SKM-1 treated with dmso at 0.1 percent for 144 hours (cell line): ENCODE data around the gene KMT2D.
A peak's percentile ranks its signal among the peaks of the same experiment; 100 is the strongest.

Experiments
- DNase-seq: peaks from one replicate; lab custom pipeline; 2025; ENCODE audit not compliant: unreplicated experiment; lab: John Stamatoyannopoulos, UW

The KMT2D gene

GRCh38 chr12:49060237-49061156, at the start of gene KMT2D:
TSS of gene KMT2D (minus strand) at chr12:49060794. CDS start at chr12:49055324, 5,470 bp downstream.
- DNase-seq: peak; percentile 58

GRCh38 chr12:49109641-49110463, 49.3 kb upstream of the KMT2D start:
- no peak for DNase-seq

GRCh38 chr12:49108958-49109404, 48.4 kb upstream of the KMT2D start:
- DNase-seq: no peak

GRCh38 chr12:49105504-49106084, 45.0 kb upstream of the KMT2D start:
- no peak for DNase-seq

- DNase-seq: no peak
These were observed 44.2 kb upstream of the KMT2D start for GRCh38 chr12:49104822-49105221.

GRCh38 chr12:49100380-49100779, 39.8 kb upstream of the KMT2D start:
- DNase-seq: no peak

GRCh38 chr12:49098703-49099102, 38.1 kb upstream of the KMT2D start:
- no peak for DNase-seq

GRCh38 chr12:49098035-49098451, 37.4 kb upstream of the KMT2D start:
- no peak for DNase-seq

GRCh38 chr12:49097381-49097780, 36.8 kb upstream of the KMT2D start:
- DNase-seq: no peak

- DNase-seq: no peak
These were observed 34.4 kb upstream of the KMT2D start for GRCh38 chr12:49094975-49095365.

GRCh38 chr12:49094160-49094974, 33.8 kb upstream of the KMT2D start, which contains the start of gene DHH:
TSS of gene DHH (minus strand) at chr12:49094801. CDS start at chr12:49094512, 289 bp downstream.
- DNase-seq: no peak

- DNase-seq: no peak
These were observed 33.2 kb upstream of the KMT2D start for GRCh38 chr12:49093792-49094159.

- DNase-seq: no peak
These were observed 32.3 kb upstream of the KMT2D start for GRCh38 chr12:49092816-49093406.

- peak; percentile 5 for DNase-seq
These were observed 31.7 kb upstream of the KMT2D start for GRCh38 chr12:49092086-49092815.

- no peak for DNase-seq
These were observed 31.2 kb upstream of the KMT2D start for GRCh38 chr12:49091836-49092085.

GRCh38 chr12:49091056-49091835, 30.7 kb upstream of the KMT2D start:
- no peak for DNase-seq

- DNase-seq: no peak
These were observed 29.5 kb upstream of the KMT2D start for GRCh38 chr12:49089821-49090773.

GRCh38 chr12:49088932-49089330, 28.3 kb upstream of the KMT2D start:
- DNase-seq: no peak
